ENCODE results near the gene ZBTB45.

DNA sequence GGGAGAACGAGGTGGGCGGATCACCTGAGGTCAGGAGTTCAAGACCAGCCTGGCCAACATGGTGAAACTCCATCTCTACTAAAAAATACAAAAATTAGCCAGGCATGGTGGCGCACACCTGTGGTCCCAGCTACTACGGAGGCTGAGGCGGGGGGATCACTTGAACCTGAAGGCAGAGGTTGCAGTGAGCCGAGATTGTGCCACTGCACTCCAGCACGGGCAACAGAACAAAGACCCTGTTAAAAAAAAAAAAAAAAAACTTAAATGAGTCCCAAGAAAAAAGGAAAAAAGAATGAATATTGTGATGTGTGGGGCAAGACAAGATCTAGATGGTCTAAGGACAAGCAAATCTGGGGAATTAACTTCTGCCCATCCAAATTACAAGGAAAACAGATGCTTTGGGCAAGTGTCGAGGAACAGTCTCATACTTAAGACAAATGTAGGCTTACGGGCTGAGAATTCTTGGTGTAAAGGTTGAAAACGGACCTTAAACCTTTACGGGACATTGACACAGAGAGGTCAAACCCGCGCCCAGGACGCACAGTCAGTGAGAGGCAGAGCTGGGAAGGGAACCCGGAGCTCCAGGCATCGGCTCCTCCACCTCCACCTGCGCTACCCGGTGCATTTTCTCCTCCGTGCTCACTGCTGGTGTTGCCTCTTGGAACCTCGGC lies 53.4 kb downstream of the ZBTB45 start:
- TF ChIP-seq, protein P1, sequence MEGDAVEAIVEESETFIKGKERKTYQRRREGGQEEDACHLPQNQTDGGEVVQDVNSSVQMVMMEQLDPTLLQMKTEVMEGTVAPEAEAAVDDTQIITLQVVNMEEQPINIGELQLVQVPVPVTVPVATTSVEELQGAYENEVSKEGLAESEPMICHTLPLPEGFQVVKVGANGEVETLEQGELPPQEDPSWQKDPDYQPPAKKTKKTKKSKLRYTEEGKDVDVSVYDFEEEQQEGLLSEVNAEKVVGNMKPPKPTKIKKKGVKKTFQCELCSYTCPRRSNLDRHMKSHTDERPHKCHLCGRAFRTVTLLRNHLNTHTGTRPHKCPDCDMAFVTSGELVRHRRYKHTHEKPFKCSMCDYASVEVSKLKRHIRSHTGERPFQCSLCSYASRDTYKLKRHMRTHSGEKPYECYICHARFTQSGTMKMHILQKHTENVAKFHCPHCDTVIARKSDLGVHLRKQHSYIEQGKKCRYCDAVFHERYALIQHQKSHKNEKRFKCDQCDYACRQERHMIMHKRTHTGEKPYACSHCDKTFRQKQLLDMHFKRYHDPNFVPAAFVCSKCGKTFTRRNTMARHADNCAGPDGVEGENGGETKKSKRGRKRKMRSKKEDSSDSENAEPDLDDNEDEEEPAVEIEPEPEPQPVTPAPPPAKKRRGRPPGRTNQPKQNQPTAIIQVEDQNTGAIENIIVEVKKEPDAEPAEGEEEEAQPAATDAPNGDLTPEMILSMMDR (tag by site-specific recombination; IDR thresholded peaks at IDR 0.05) = no peak
- no peak for TF ChIP-seq ZNF776 (tag by site-specific recombination; IDR thresholded peaks at IDR 0.05; ENCODE audit: borderline replicate concordance)
